Fibroblast of lung (primary cell): ENCODE measurements around the gene RPRM. TPM values are rescaled to one million over a fixed set of nuclear protein-coding genes. Genes with fewer than 3 reads are reported as not detected.
"Not testable (repeated sequence)": the region's sequence is repeated elsewhere in the genome, so short reads cannot be mapped to it uniquely, and the experiment has no call there.

ENCODE experiments used
- DNase-seq, 2 donors: peaks; one replicate each; pipeline versions ENCODE4 v3.0.0 to v3.0.0-alpha.2; 2010; ENCODE audit warnings: low read depth in 2 of 2
- H2AFZ ChIP-seq: 2 replicates; pipeline ENCODE4 v1.5.1; 2012; ENCODE audit warnings: low read length, control low read depth, inconsistent platforms
- H3K27ac ChIP-seq: 2 replicates; pipeline ENCODE4 v1.5.1; 2011; ENCODE audit warnings: low read length, control low read depth; ENCODE audit not compliant: insufficient read depth
- H3K27me3 ChIP-seq: 2 replicates; pipeline ENCODE4 v1.5.1; 2011; ENCODE audit warnings: mild to moderate bottlenecking, low read length; ENCODE audit not compliant: control insufficient read depth, insufficient read depth
- H3K36me3 ChIP-seq: 2 replicates; pipeline ENCODE4 v1.5.1; 2011; ENCODE audit warnings: low read length; ENCODE audit not compliant: control insufficient read depth, insufficient read depth
- H3K4me1 ChIP-seq: 2 replicates; pipeline ENCODE4 v1.5.1; 2011; ENCODE audit warnings: low read length; ENCODE audit not compliant: control insufficient read depth, insufficient read depth; ENCODE audit errors: extremely low read depth
- H3K4me2 ChIP-seq: 2 replicates; pipeline ENCODE4 v1.5.1; 2011; ENCODE audit warnings: low read length, control low read depth; ENCODE audit not compliant: insufficient read depth; ENCODE audit errors: extremely low read depth
- H3K4me3 ChIP-seq, 4 experiments: fragments of 200-600 bp in 1 of 4; sonication (generic) in 1 of 4; replicated peaks in 1 of 4; 2 replicates each; pipeline ENCODE4 v1.5.1; 2011 to 2016; ENCODE audit warnings: low read length in 4 of 4, low read depth in 3 of 4, mild to moderate bottlenecking in 3 of 4, control low read depth in 2 of 4, inconsistent platforms in 1 of 4, mixed read lengths in 1 of 4; ENCODE audit not compliant: insufficient read depth in 1 of 4; ENCODE audit errors: control extremely low read depth in 1 of 4
- H3K79me2 ChIP-seq: 2 replicates; pipeline ENCODE4 v1.5.1; 2012; ENCODE audit warnings: mild to moderate bottlenecking, low read length, inconsistent platforms; ENCODE audit not compliant: control insufficient read depth, insufficient read depth
- H3K9ac ChIP-seq: 2 replicates; pipeline ENCODE4 v1.5.1; 2011; ENCODE audit warnings: mild to moderate bottlenecking, low read length, control low read depth; ENCODE audit not compliant: insufficient read depth
- H3K9me3 ChIP-seq: 2 replicates; pipeline ENCODE4 v1.5.1; 2012; ENCODE audit warnings: low read depth, low read length; ENCODE audit not compliant: control insufficient read depth, insufficient read depth
- H4K20me1 ChIP-seq: 2 replicates; pipeline ENCODE4 v1.5.1; 2011; ENCODE audit warnings: low read length; ENCODE audit not compliant: control insufficient read depth, insufficient read depth; ENCODE audit errors: extremely low read depth
- CTCF ChIP-seq, 2 donors: IDR thresholded peaks in 1 of 2; conservative IDR thresholded peaks in 1 of 2; 1 replicate in 1 of 2; 2 replicates in 1 of 2; pipeline ENCODE4 v1.5.1; 2011 to 2012; ENCODE audit warnings: low read length in 2 of 2, control low read depth in 1 of 2, inconsistent platforms in 1 of 2, low read depth in 1 of 2, mild to moderate bottlenecking in 1 of 2
- EZH2 ChIP-seq: IDR thresholded peaks from 2 replicates; pipeline ENCODE4 v1.5.1; 2012; ENCODE audit warnings: low read length, control low read depth, mild to moderate bottlenecking; ENCODE audit errors: missing control alignments
- polyA plus RNA-seq, 2 donors: library from polyadenylated mRNA; depleted of rRNA in 1 of 2; stranded (reverse) in 1 of 2; unstranded in 1 of 2; fragments of >200 nt; gene quantifications; 2 replicates each; pipeline ENCODE4 v1.2.1, GENCODE V29; 2011 to 2012; ENCODE audit warnings: missing spikeins in 1 of 2
- total RNA-seq: library from RNA; depleted of rRNA; stranded (reverse); fragments of >200 nt; gene quantifications from 2 replicates; pipeline ENCODE4 v1.2.1, GENCODE V29; 2014

RPRM gene
- total and polyA plus RNA-seq, 2 donors (not counting 1 experiment from before 2014, with no cell fraction given), result not detected

GRCh38 chr2:153510996-153511395, 32.4 kb upstream of the RPRM start:
- Histone ChIP-seq H2AFZ (no peak overlapping the region), H3K27me3 (no peaks in the 10 kb centered on the region), H3K4me1 (no peaks in the 10 kb centered on the region), H3K4me2 (no peak overlapping the region), H3K36me3 (no peaks in the 10 kb centered on the region), H4K20me1 (no peaks in the 10 kb centered on the region), H3K27ac (no peak overlapping the region), H3K9ac (no peak overlapping the region), H3K9me3 (no peaks in the 10 kb centered on the region), H3K79me2 (no peaks in the 10 kb centered on the region), H3K4me3 (no peak overlapping the region)
- TF ChIP-seq EZH2 (no peak), CTCF (conservative IDR thresholded peaks at IDR 0.05 in 1 of 2, IDR thresholded peaks at IDR 0.05 in 1 of 2; ENCODE audit: low read depth in 1 of 2, low read length in 2 of 2) (no peak)
- DNase-seq, result no peak

- no peaks in the 10 kb centered on the region for H3K9me3 ChIP-seq
- TF ChIP-seq CTCF (conservative IDR thresholded peaks at IDR 0.05 in 1 of 2, IDR thresholded peaks at IDR 0.05 in 1 of 2; ENCODE audit: low read depth in 1 of 2, low read length in 2 of 2), result no peak
- no peak for TF ChIP-seq EZH2
- H3K36me3 ChIP-seq, result no peaks in the 10 kb centered on the region
These were observed 30.6 kb upstream of the RPRM start for GRCh38 chr2:153509133-153509532.

GRCh38 chr2:153506499-153506898, 27.9 kb upstream of the RPRM start:
- not testable (repeated sequence) for H3K4me1 ChIP-seq, H3K36me3 ChIP-seq, H2AFZ ChIP-seq, H3K79me2 ChIP-seq, H3K27ac ChIP-seq, H3K27me3 ChIP-seq, H3K4me2 ChIP-seq, DNase-seq, H4K20me1 ChIP-seq, H3K9ac ChIP-seq, H3K9me3 ChIP-seq, H3K4me3 ChIP-seq

More at GRCh38 chr2:153509133-153509532, 30.6 kb upstream of the RPRM start:
- Histone ChIP-seq H4K20me1 (no peaks in the 10 kb centered on the region), H3K4me3 (no peak overlapping the region), H3K27ac (no peak overlapping the region), H3K4me1 (no peaks in the 10 kb centered on the region), H3K27me3 (no peaks in the 10 kb centered on the region), H3K9ac (no peak overlapping the region), H3K4me2 (no peak overlapping the region), H2AFZ (no peak overlapping the region), H3K79me2 (no peaks in the 10 kb centered on the region)
- no peak for DNase-seq
